ENCODE data around the gene DIO3.
"Not testable (repeated sequence)": the region's sequence is repeated elsewhere in the genome, so short reads cannot be mapped to it uniquely, and the experiment has no call there.

Gene DIO3

GRCh38 chr14:101557811-101558738, 3.2 kb upstream of the DIO3 start:
- DNase-seq (ENCODE audit: low spot score) (no peak), FAIRE-seq (no peak)

GRCh38 chr14:101558739-101559240, 2.5 kb upstream of the DIO3 start:
- DNase-seq (ENCODE audit: low spot score), result no peak
- FAIRE-seq, result no peak

DNA sequence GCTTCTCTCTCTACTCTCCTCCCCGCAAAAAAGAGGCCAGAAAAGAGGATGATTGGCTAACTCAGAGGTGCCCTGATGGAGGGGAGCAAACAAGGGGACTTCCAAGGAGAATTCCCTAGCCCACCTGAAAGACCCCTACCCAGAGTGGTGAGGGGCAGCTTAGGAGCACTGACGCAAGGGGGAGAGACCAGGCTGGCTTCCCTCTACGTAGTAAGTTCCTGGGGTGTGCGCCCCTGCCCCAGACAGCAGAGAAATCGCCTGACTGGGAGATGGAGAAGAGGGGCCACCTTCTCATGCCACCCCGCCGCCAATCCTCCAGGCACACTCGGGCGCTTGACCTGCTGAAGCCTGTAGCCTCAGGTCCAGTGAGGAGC, 2.1 kb upstream of the DIO3 start:
- FAIRE-seq (no peak), DNase-seq (ENCODE audit: low spot score) (no peak)

- FAIRE-seq (no peak), DNase-seq (ENCODE audit: low spot score) (no peak)
Observed at GRCh38 chr14:101559624-101560533, 1.4 kb upstream of the DIO3 start.

DNA sequence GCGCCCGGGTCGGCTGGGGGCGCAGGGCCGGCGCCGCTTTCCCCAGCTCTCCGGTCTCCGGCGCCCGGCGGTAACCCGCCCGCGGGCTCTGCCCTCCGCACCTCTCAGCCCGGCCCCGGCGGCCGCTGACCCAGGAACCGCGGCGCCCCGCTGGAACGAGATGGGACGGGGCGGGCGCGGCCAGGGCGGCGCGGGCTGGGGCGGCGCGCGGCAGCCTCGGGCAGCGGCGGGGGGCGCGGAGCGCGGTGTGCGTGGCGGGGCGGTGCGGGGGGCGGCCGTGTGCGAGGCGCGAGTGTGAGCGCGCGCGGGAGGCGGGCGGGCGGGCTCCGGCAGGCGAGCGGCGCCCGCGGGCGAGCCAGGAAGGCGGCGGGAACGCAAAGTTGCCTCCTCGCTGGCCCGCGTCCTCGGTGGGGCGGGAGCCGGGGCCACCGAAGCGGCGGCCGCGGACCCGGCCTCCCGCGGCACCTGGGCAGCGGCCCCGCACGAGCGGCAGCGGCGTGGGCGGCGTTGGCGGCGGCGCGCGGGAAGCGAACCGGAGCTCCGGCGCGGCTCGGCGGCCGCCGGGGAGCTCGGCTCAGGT, 671 bp upstream of the DIO3 start:
- DNase-seq (ENCODE audit: low spot score), result no peak
- FAIRE-seq, result no peak

DNA sequence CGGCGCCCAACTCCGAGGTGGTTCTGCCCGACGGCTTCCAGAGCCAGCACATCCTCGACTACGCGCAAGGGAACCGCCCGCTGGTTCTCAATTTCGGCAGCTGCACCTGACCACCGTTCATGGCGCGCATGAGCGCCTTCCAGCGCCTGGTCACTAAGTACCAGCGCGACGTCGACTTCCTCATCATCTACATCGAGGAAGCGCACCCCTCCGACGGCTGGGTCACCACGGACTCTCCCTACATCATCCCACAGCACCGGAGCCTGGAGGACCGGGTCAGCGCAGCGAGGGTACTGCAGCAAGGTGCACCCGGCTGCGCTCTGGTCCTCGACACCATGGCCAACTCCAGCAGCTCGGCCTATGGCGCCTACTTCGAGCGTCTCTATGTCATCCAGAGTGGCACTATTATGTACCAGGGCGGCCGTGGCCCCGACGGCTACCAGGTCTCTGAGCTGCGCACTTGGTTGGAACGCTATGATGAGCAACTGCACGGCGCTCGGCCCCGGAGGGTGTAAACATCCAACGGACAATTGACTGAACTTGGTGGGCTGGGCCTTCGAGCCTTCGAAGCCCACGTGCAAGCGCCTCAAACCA, 699 bp downstream of the DIO3 start:
- FAIRE-seq (no peak), DNase-seq (ENCODE audit: low spot score) (no peak)

DNA sequence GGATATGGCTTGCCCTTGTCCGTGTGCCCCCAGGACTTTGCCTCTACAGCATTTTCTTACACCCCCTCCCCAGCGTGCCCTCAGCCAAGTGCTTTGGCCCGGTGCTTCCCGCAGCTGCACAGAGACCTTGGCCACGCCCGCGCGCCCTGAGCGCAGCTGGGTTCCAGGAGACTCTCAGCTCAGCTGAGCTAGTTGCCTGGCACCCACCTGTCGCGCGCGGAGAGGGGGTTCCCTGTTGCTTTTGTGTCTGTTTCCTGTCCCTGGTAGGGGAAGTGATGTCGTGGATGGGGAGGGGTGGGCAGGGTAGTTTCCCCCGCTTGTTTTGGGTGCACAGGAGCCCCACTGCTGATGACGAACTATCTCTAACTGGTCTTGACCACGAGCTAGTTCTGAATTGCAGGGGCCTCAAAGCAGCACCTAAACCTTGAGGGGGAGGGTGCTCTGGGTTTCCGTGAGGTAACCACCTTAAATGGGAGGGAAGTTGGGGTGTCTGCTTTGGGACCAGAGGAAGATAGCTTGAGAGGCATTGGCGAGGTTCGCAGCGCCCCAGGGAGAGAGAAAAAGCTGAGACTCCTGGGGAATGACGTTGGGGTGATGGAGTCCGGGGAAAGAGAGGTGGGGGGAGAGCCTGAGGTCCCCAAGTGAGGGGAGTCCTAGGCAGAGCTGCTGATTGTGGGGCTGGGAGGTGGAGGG, 1.5 kb downstream of the DIO3 start:
- FAIRE-seq (no peak), DNase-seq (ENCODE audit: low spot score) (no peak)

DNA sequence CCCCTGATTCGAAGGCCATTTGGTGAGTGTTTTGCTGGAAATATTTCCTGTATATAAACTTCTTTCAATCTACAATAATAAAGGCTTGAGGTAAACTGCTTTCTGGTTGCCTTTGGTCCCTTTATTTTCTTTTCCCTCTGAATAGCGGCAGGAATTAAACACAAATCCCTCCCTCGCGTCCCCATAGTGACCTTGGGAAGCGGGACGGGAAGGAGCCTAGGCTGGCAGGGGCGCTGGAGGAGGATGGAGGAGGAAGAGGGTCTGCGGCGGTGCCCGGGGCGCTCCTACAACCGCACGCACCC, 2.0 kb downstream of the DIO3 start:
- DNase-seq (ENCODE audit: low spot score) (no peak), FAIRE-seq (no peak)

DNA sequence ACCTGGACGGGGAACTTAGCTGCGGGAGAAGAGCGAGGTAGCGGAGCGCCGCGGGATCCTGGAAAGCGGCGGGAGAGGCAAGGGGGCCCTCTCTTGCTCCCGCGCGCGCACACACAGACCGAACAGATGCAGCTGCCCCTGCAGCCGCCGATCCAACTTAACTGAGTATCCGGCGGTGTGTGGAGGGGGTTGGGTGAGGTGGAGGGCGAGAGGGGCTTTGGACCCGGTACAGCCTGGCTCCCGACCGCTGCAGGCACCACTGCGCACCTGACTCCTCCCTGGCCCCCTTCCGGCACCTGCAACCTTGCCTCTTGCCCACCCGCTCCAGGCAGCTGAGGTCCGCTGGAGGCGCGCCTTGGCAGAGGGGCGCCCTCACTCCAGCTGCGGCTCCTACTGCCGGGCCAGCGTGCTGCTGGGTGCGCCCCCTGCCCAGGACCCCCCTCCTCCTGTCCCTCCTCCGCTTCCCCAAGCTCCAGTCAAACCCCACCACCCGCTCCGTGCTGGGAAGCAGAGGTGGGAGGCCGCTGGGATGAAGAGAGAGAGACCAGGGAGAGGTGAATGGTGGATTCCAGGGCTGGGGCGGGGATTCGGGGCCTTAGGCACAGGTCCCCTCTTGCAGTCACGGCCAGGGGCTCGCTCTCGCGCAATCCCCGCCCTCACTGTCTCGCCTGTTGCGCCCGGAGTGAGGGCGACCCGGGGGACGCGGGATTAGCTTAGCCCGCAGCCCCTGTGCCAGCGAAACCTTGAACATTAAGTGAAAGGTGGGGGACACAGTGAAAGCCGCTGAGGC, 2.6 kb downstream of the DIO3 start:
- no peak for FAIRE-seq
- no peak for DNase-seq (ENCODE audit: low spot score)

- FAIRE-seq, result no peak
- DNase-seq (ENCODE audit: low spot score), result no peak
Observed at GRCh38 chr14:101564444-101564776, 3.1 kb downstream of the DIO3 start.

- DNase-seq (ENCODE audit: low spot score) (no peak), FAIRE-seq (no peak)
Observed at GRCh38 chr14:101564819-101565698, 3.8 kb downstream of the DIO3 start.

DNA sequence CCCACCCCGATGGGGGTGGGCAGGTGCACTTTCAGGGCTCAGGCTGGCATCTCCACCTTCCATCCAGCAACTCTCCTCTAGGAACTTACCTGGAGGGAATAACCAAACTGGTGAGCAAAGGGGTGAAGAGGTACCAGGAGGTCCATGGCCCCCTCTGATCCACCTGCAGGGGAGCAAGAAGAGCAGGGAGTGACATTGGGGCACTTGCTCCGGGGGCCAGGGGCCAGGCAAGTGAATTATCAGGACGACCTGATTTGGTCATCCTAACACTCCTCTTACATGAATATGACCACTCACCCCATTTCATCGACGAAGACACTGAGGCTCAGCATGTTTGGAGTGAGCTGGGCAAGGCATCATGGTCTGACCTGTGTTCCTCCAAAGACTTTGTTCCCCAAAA, 6.0 kb downstream of the DIO3 start:
- DNase-seq (ENCODE audit: low spot score) (no peak), FAIRE-seq (no peak)

DNA sequence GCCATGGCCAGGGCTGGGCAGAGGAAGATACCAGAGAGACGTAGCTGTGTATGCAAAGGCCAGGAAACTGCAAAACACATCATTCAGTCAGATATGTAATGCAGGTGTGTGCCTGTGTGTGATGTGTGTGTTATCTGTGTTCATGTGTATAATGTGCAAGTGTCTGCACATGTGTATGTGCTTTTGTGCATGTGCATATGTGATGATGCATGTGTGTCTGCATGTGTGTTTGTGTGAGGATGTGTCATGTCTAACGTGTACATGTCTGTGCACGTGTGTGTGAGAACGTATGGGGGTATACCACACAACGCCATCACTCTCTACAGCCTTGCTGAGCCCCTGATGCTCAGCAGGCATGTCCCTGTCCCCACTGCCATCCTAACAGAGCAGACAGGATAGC, 9.7 kb downstream of the DIO3 start:
- DNase-seq (ENCODE audit: low spot score), result no peak
- FAIRE-seq, result no peak

DNA sequence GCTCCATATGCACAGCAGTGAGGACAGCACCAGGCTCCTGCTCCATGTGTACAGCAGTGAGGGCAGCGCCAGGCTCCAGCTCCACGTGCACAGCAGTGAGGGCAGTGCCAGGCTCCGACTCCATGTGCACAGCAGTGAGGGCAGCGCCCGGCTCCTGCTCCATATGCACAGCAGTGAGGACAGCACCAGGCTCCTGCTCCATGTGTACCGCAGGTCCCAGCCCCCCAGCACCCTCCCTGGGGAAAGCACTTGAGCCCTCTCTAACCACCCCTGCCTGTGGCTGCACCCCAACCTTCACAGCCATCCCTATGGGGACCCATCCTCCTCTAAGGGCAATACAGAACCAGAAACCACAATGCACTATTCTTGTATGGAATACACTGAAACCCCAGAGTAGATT, 11.2 kb downstream of the DIO3 start:
- not testable (repeated sequence) for FAIRE-seq; DNase-seq (ENCODE audit: low spot score)

GRCh38 chr14:101573289-101573688, 12.0 kb downstream of the DIO3 start:
- DNase-seq (ENCODE audit: low spot score) (no peak), FAIRE-seq (no peak)

GRCh38 chr14:101575581-101575980, 14.3 kb downstream of the DIO3 start:
- DNase-seq (ENCODE audit: low spot score) (no peak), FAIRE-seq (no peak)

GRCh38 chr14:101577221-101577909, 16.1 kb downstream of the DIO3 start:
- FAIRE-seq (no peak), DNase-seq (ENCODE audit: low spot score) (no peak)

DNA sequence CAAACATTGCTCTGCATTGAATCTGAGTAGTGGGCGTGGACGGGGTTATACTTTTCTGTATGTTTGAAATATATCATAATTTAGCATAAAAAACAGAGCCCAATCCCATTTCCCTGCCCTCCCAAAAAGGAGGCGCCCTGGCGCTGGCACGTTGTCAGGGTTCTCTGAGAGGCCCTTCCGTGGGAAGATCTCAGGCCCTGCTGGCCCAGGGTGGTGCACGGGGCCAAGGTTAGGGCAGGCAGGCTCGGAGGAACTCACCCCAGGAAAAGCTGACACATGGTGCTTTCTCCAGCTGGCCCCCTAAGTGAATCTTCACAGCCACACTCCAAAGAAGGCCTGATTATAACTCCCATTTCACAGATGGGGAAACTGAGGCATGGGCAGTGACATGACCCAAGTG, 17.2 kb downstream of the DIO3 start:
- DNase-seq (ENCODE audit: low spot score), result no peak
- no peak for FAIRE-seq
